Measurements from ENCODE around the gene FAAP20. TPM values are rescaled to one million over a fixed set of nuclear protein-coding genes. Genes with fewer than 3 reads are reported as not detected.

The FAAP20 gene
- total and polyA plus RNA-seq, 4 donors = 49.0 to 124 (median 60.5) TPM

- Histone ChIP-seq H3K9me3 (ENCODE audit: control insufficient read depth, low read length) (peaks cover 2% of the 10 kb centered on the region), H3K27ac (ENCODE audit: low read depth in 1 of 2, low read length in 2 of 2) (no peak overlapping the region), H3K4me1 (ENCODE audit: control insufficient read depth in 1 of 2, insufficient read depth in 2 of 2, low read length in 2 of 2) (no peaks in the 10 kb centered on the region), H3K27me3 (ENCODE audit: control insufficient read depth in 1 of 2, insufficient read depth in 2 of 2, low read length in 1 of 2) (no peaks in the 10 kb centered on the region), H3K36me3 (ENCODE audit: control insufficient read depth in 1 of 2, insufficient read depth in 2 of 2, low read length in 1 of 2) (no peaks in the 10 kb centered on the region), H3K4me3 (ENCODE audit: low read length in 2 of 2) (no peak overlapping the region)
- DNase-seq = no peak
- ATAC-seq (ENCODE audit: low FRiP score) = no peak
- WGBS, 2 donors = 81 to 84% methylated on average over 14 of the region's 14 CpGs
- intact Hi-C loops (cut with DNase I) = no loop called here
These were observed 28.3 kb downstream of the FAAP20 start for GRCh38 chr1:2166254-2166653.

- ATAC-seq (ENCODE audit: low FRiP score) = no peak
- Histone ChIP-seq H3K9me3 (ENCODE audit: control insufficient read depth, low read length) (peaks cover 2% of the 10 kb centered on the region), H3K27ac (ENCODE audit: low read depth in 1 of 2, low read length in 2 of 2) (no peak overlapping the region), H3K4me3 (ENCODE audit: low read length in 2 of 2) (no peak overlapping the region), H3K36me3 (ENCODE audit: control insufficient read depth in 1 of 2, insufficient read depth in 2 of 2, low read length in 1 of 2) (no peaks in the 10 kb centered on the region), H3K4me1 (ENCODE audit: control insufficient read depth in 1 of 2, insufficient read depth in 2 of 2, low read length in 2 of 2) (no peaks in the 10 kb centered on the region), H3K27me3 (ENCODE audit: control insufficient read depth in 1 of 2, insufficient read depth in 2 of 2, low read length in 1 of 2) (no peaks in the 10 kb centered on the region)
- intact Hi-C loops (cut with DNase I) = no loop called here
- no peak for DNase-seq
- WGBS, 2 donors = 78 to 80% methylated on average over 17 to 19 of the region's 19 CpGs
These were observed 28.9 kb downstream of the FAAP20 start for GRCh38 chr1:2165646-2166045.

GRCh38 chr1:2163205-2163604 lies 31.4 kb downstream of the FAAP20 start:
- intact Hi-C loops (cut with DNase I) = no loop called here
- 77 to 84% methylated on average over 7 of the region's 7 CpGs for WGBS, 2 donors
- peaks cover 2% of the 10 kb centered on the region for H3K9me3 ChIP-seq (ENCODE audit: control insufficient read depth, low read length)

GRCh38 chr1:2160451-2161300 lies 33.9 kb downstream of the FAAP20 start:
- DNase-seq (no peak), ATAC-seq (ENCODE audit: low FRiP score) (no peak)
- no peaks in the 10 kb centered on the region for H3K36me3 ChIP-seq (ENCODE audit: control insufficient read depth in 1 of 2, insufficient read depth in 2 of 2, low read length in 1 of 2)
- no peak overlapping the region for H3K4me3 ChIP-seq (ENCODE audit: low read length in 2 of 2)
- H3K4me1 ChIP-seq (ENCODE audit: control insufficient read depth in 1 of 2, insufficient read depth in 2 of 2, low read length in 2 of 2) = no peaks in the 10 kb centered on the region
- 93% methylated on average over 33 to 34 of the region's 34 CpGs for WGBS, 2 donors
- peaks cover 2% of the 10 kb centered on the region for H3K9me3 ChIP-seq (ENCODE audit: control insufficient read depth, low read length)
- no peaks in the 10 kb centered on the region for H3K27me3 ChIP-seq (ENCODE audit: control insufficient read depth in 1 of 2, insufficient read depth in 2 of 2, low read length in 1 of 2)
- intact Hi-C loops (cut with DNase I) = no loop called here
- H3K27ac ChIP-seq (ENCODE audit: low read depth in 1 of 2, low read length in 2 of 2) = no peak overlapping the region

More at GRCh38 chr1:2163205-2163604, 31.4 kb downstream of the FAAP20 start:
- no peaks in the 10 kb centered on the region for H3K27me3 ChIP-seq (ENCODE audit: control insufficient read depth in 1 of 2, insufficient read depth in 2 of 2, low read length in 1 of 2)
- H3K4me3 ChIP-seq (ENCODE audit: low read length in 2 of 2) = no peak overlapping the region
- no peak for ATAC-seq (ENCODE audit: low FRiP score)
- H3K36me3 ChIP-seq (ENCODE audit: control insufficient read depth in 1 of 2, insufficient read depth in 2 of 2, low read length in 1 of 2) = no peaks in the 10 kb centered on the region
- DNase-seq = no peak
- no peaks in the 10 kb centered on the region for H3K4me1 ChIP-seq (ENCODE audit: control insufficient read depth in 1 of 2, insufficient read depth in 2 of 2, low read length in 2 of 2)
- no peak overlapping the region for H3K27ac ChIP-seq (ENCODE audit: low read depth in 1 of 2, low read length in 2 of 2)

- Histone ChIP-seq H3K36me3 (ENCODE audit: control insufficient read depth in 1 of 2, insufficient read depth in 2 of 2, low read length in 1 of 2) (no peaks in the 10 kb centered on the region), H3K4me3 (ENCODE audit: low read length in 2 of 2) (no peak overlapping the region), H3K27ac (ENCODE audit: low read depth in 1 of 2, low read length in 2 of 2) (no peak overlapping the region), H3K4me1 (ENCODE audit: control insufficient read depth in 1 of 2, insufficient read depth in 2 of 2, low read length in 2 of 2) (no peaks in the 10 kb centered on the region), H3K27me3 (ENCODE audit: control insufficient read depth in 1 of 2, insufficient read depth in 2 of 2, low read length in 1 of 2) (no peaks in the 10 kb centered on the region), H3K9me3 (ENCODE audit: control insufficient read depth, low read length) (no peaks in the 10 kb centered on the region)
- WGBS, 2 donors = 92 to 94% methylated on average over 18 of the region's 18 CpGs
- DNase-seq = no peak
- no peak for ATAC-seq (ENCODE audit: low FRiP score)
- intact Hi-C loops (cut with DNase I) = no loop called here
These were observed 35.4 kb downstream of the FAAP20 start for GRCh38 chr1:2159124-2159523.

- intact Hi-C loops (cut with DNase I) = no loop called here
- no peaks in the 10 kb centered on the region for H3K9me3 ChIP-seq (ENCODE audit: control insufficient read depth, low read length)
- DNase-seq (no peak), ATAC-seq (ENCODE audit: low FRiP score) (no peak)
- no peak overlapping the region for H3K27ac ChIP-seq (ENCODE audit: low read depth in 1 of 2, low read length in 2 of 2)
- H3K4me1 ChIP-seq (ENCODE audit: control insufficient read depth in 1 of 2, insufficient read depth in 2 of 2, low read length in 2 of 2) = no peaks in the 10 kb centered on the region
- 90 to 92% methylated on average over 16 of the region's 16 CpGs for WGBS, 2 donors
- no peaks in the 10 kb centered on the region for H3K27me3 ChIP-seq (ENCODE audit: control insufficient read depth in 1 of 2, insufficient read depth in 2 of 2, low read length in 1 of 2)
- no peaks in the 10 kb centered on the region for H3K36me3 ChIP-seq (ENCODE audit: control insufficient read depth in 1 of 2, insufficient read depth in 2 of 2, low read length in 1 of 2)
- H3K4me3 ChIP-seq (ENCODE audit: low read length in 2 of 2) = no peak overlapping the region
These were observed 36.3 kb downstream of the FAAP20 start for GRCh38 chr1:2158272-2158671.

GRCh38 chr1:2157856-2158255 lies 36.7 kb downstream of the FAAP20 start:
- H3K4me1 ChIP-seq (ENCODE audit: control insufficient read depth in 1 of 2, insufficient read depth in 2 of 2, low read length in 2 of 2) = no peaks in the 10 kb centered on the region
- no peak for ATAC-seq (ENCODE audit: low FRiP score)
- no peaks in the 10 kb centered on the region for H3K36me3 ChIP-seq (ENCODE audit: control insufficient read depth in 1 of 2, insufficient read depth in 2 of 2, low read length in 1 of 2)
- H3K4me3 ChIP-seq (ENCODE audit: low read length in 2 of 2) = no peak overlapping the region
- intact Hi-C loops (cut with DNase I) = no loop called here
- H3K27me3 ChIP-seq (ENCODE audit: control insufficient read depth in 1 of 2, insufficient read depth in 2 of 2, low read length in 1 of 2) = no peaks in the 10 kb centered on the region
- H3K9me3 ChIP-seq (ENCODE audit: control insufficient read depth, low read length) = no peaks in the 10 kb centered on the region
- 89 to 96% methylated on average over 19 of the region's 19 CpGs for WGBS, 2 donors
- no peak overlapping the region for H3K27ac ChIP-seq (ENCODE audit: low read depth in 1 of 2, low read length in 2 of 2)
- DNase-seq = no peak

GRCh38 chr1:2156866-2157265 lies 37.7 kb downstream of the FAAP20 start:
- intact Hi-C loops (cut with DNase I) = no loop called here
- H3K4me3 ChIP-seq (ENCODE audit: low read length in 2 of 2) = no peak overlapping the region
- H3K9me3 ChIP-seq (ENCODE audit: control insufficient read depth, low read length) = no peaks in the 10 kb centered on the region
- H3K4me1 ChIP-seq (ENCODE audit: control insufficient read depth in 1 of 2, insufficient read depth in 2 of 2, low read length in 2 of 2) = no peaks in the 10 kb centered on the region
- no peak for DNase-seq
- WGBS, 2 donors = 81 to 83% methylated on average over 7 to 9 of the region's 9 CpGs
- no peak overlapping the region for H3K27ac ChIP-seq (ENCODE audit: low read depth in 1 of 2, low read length in 2 of 2)
- no peaks in the 10 kb centered on the region for H3K36me3 ChIP-seq (ENCODE audit: control insufficient read depth in 1 of 2, insufficient read depth in 2 of 2, low read length in 1 of 2)
- no peak for ATAC-seq (ENCODE audit: low FRiP score)
- no peaks in the 10 kb centered on the region for H3K27me3 ChIP-seq (ENCODE audit: control insufficient read depth in 1 of 2, insufficient read depth in 2 of 2, low read length in 1 of 2)

- intact Hi-C loops (cut with DNase I) = no loop called here
- Histone ChIP-seq H3K27me3 (ENCODE audit: control insufficient read depth in 1 of 2, insufficient read depth in 2 of 2, low read length in 1 of 2) (no peaks in the 10 kb centered on the region), H3K9me3 (ENCODE audit: control insufficient read depth, low read length) (no peaks in the 10 kb centered on the region), H3K4me1 (ENCODE audit: control insufficient read depth in 1 of 2, insufficient read depth in 2 of 2, low read length in 2 of 2) (no peaks in the 10 kb centered on the region), H3K36me3 (ENCODE audit: control insufficient read depth in 1 of 2, insufficient read depth in 2 of 2, low read length in 1 of 2) (no peaks in the 10 kb centered on the region), H3K4me3 (ENCODE audit: low read length in 2 of 2) (no peak overlapping the region), H3K27ac (ENCODE audit: low read depth in 1 of 2, low read length in 2 of 2) (no peak overlapping the region)
- ATAC-seq (ENCODE audit: low FRiP score) (no peak), DNase-seq (no peak)
- 85% methylated on average over 6 of the region's 6 CpGs for WGBS, 2 donors
These were observed 38.8 kb downstream of the FAAP20 start for GRCh38 chr1:2155788-2156187.
